Measurements from ENCODE around the gene SLX4IP. TPM values are rescaled to one million over a fixed set of nuclear protein-coding genes. Genes with fewer than 3 reads are reported as not detected.

The SLX4IP gene
- total RNA-seq (1 to 10 TPM; 1.6 to 1.8 TPM), total RNA-seq (4.3 to 27.5 (median 15.1) reads per million in 172 experiments)
- polyA plus RNA-seq (2013, experiment 1 of 2): 3.2 TPM
- polyA plus RNA-seq (2013, experiment 2 of 2): 3.6 TPM

DNA sequence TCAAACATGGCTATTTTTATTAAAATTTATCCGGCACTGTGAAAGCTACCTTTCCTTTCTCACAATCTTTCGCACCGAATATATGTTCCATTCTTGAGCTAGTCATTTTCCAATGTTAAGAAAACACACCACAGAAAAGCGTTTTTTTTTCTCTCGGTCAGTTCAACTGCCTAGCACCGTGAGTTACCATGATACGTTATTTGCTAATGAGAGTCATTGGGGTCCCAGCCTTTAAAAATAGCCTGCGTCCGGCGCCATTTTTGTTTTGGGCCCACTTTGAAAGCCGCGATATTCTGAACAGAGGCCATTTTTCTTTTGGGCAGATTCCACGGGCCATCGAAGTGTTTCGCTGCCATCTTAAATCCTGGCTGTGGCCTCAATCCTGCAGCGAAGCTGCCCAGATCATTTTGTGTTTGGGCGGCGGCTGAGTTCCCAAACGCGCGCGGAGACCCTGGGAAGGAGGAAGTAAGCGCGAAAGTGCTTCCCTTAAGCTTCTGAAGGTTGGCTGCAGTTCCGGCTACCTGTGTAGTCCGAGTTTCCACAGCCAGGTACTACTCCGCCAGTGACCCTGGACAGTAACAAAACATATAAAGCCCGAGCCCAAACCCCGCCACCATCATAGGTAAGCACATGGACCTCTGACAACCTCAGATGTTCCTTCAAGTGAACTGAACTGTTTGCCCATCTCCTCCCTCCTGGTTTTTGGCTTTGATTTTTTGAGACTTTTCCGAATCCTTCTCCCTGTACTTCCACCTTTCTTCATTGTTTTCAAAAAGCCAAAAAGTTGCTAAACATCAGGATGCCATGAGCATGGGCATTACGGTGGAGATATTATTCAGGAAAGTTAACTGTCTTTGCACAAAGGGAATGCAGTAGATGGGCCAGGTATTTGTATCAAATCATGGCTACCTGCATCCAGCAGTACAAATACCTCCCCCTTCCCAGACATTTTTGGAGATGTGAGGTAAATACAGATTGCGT, at the start of gene SLX4IP:
Gene SLX4IP, plus strand, starts transcription at position 474 of the 981 bp plus-strand sequence. CDS start 22,900 bp downstream, outside the sequence.
- ChIA-PET POLR2A (interaction anchor here (0.6 to 3.4 kb wide), 14 partner anchors 10 to 401 kb away, joined by 3 to 22 read pairs (median 4); partner anchors contain the start of gene ANKEF1), CTCF (interaction anchor here (0.8 to 1.7 kb wide), 5 partner anchors 10 to 457 kb away, joined by 3 to 6 read pairs (median 4); partner anchors contain the start of gene ANKEF1)
- Histone ChIP-seq H3K36me3 (ENCODE audit: insufficient read depth, low read length) (no peaks in the 10 kb centered on the region), H3K27ac (ENCODE audit: low read depth in 1 of 2, low read length in 2 of 2) (peak within 1 kb of the TSS; percentile 76 to 87), H3K4me1 (ENCODE audit: insufficient read depth, low read length) (peaks cover 23% of the 10 kb centered on the region), H3K9me3 (ENCODE audit: control insufficient read depth in 1 of 2, insufficient read depth in 1 of 2, low read length in 2 of 2) (no peaks in the 10 kb centered on the region), H3K27me3 (ENCODE audit: control insufficient read depth in 1 of 2, insufficient read depth in 2 of 2, low read length in 2 of 2) (no peaks in the 10 kb centered on the region), H3K4me3 (ENCODE audit: low read length) (peak within 1 kb of the TSS; percentile 69)
- Mint-ChIP-seq H3K27me3 (no peaks in the 10 kb centered on the region), H3K4me3 (peak within 1 kb of the TSS; percentile 94), H3K36me3 (ENCODE audit: low read depth) (peaks cover 21% of the 10 kb centered on the region), H3K27ac (peak within 1 kb of the TSS; percentile 97), H3K4me1 (ENCODE audit: low read depth) (peaks cover 68% of the 10 kb centered on the region), H3K9me3 (no peaks in the 10 kb centered on the region)
- TF ChIP-seq, protein P1, sequence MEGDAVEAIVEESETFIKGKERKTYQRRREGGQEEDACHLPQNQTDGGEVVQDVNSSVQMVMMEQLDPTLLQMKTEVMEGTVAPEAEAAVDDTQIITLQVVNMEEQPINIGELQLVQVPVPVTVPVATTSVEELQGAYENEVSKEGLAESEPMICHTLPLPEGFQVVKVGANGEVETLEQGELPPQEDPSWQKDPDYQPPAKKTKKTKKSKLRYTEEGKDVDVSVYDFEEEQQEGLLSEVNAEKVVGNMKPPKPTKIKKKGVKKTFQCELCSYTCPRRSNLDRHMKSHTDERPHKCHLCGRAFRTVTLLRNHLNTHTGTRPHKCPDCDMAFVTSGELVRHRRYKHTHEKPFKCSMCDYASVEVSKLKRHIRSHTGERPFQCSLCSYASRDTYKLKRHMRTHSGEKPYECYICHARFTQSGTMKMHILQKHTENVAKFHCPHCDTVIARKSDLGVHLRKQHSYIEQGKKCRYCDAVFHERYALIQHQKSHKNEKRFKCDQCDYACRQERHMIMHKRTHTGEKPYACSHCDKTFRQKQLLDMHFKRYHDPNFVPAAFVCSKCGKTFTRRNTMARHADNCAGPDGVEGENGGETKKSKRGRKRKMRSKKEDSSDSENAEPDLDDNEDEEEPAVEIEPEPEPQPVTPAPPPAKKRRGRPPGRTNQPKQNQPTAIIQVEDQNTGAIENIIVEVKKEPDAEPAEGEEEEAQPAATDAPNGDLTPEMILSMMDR (IDR thresholded peaks at IDR 0.05): no peak
- intact Hi-C loops (cut with DNase I, micrococcal nuclease): loop anchor here (1.0 to 10.0 kb wide), 5 partner anchors 12 to 1462 kb away; partner anchors contain the start of gene ANKEF1 (in 1 of the 2)
- ATAC-seq (ENCODE audit: poor library complexity) (peak; percentile 64), DNase-seq (peak; percentile 68 to 94 (median 77))

DNA sequence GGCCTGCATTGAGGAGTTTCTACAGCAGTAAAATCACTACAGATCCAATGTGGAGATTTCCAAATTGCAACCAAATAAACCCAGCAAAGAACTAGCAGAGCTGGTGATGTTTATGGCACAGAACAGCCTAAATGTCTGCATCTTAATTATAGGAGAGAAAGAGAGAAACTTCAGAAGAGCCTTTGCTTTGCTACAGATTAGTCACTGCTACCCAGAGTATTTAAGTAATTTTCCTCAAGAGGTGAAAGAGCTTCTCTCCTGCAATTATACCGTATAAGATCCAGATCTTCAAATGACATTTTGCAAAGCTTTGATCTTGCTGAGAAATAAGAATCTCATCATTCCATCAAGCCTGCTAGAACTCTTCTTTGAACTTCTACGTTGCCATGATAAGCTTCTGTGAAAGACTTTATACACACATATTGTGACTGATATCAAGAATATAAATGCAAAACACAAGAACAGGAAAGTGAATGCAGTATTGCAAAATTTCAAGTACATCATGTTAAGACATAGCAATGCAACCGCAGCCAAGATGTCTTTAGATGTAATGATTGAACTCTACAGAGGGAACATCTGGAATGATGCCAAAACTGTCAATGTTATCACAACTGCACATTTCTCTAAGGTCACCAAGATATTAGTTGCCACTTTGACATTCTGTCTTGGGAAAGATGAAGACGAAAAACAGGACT, 49.1 kb upstream of the SLX4IP start:
- no peak overlapping the region for H3K4me3 Mint-ChIP-seq
- H3K27me3 Mint-ChIP-seq: peaks cover 11% of the 10 kb centered on the region
- no peaks in the 10 kb centered on the region for H3K36me3 ChIP-seq (ENCODE audit: insufficient read depth, low read length)
- no peaks in the 10 kb centered on the region for H3K9me3 Mint-ChIP-seq
- intact Hi-C loops (cut with DNase I, micrococcal nuclease): no loop called here
- H3K27ac Mint-ChIP-seq: no peak overlapping the region
- no peaks in the 10 kb centered on the region for H3K9me3 ChIP-seq (ENCODE audit: control insufficient read depth in 1 of 2, insufficient read depth in 1 of 2, low read length in 2 of 2)
- TF ChIP-seq, protein P1 (IDR thresholded peaks at IDR 0.05): no peak
- no peak overlapping the region for H3K27ac ChIP-seq (ENCODE audit: low read depth in 1 of 2, low read length in 2 of 2)
- no peak for ATAC-seq (ENCODE audit: poor library complexity)
- no peaks in the 10 kb centered on the region for H3K4me1 Mint-ChIP-seq (ENCODE audit: low read depth)
- no peaks in the 10 kb centered on the region for H3K27me3 ChIP-seq (ENCODE audit: control insufficient read depth in 1 of 2, insufficient read depth in 2 of 2, low read length in 2 of 2)
- no peaks in the 10 kb centered on the region for H3K36me3 Mint-ChIP-seq (ENCODE audit: low read depth)
- ChIA-PET CTCF (no interaction called here), POLR2A (no interaction called here)
- no peak for DNase-seq
- H3K4me3 ChIP-seq (ENCODE audit: low read length): no peak overlapping the region
- H3K4me1 ChIP-seq (ENCODE audit: insufficient read depth, low read length): no peaks in the 10 kb centered on the region

- Histone ChIP-seq H3K4me3 (ENCODE audit: low read length) (no peak overlapping the region), H3K27ac (ENCODE audit: low read depth in 1 of 2, low read length in 2 of 2) (no peak overlapping the region), H3K27me3 (ENCODE audit: control insufficient read depth in 1 of 2, insufficient read depth in 2 of 2, low read length in 2 of 2) (no peaks in the 10 kb centered on the region), H3K4me1 (ENCODE audit: insufficient read depth, low read length) (no peaks in the 10 kb centered on the region), H3K9me3 (ENCODE audit: control insufficient read depth in 1 of 2, insufficient read depth in 1 of 2, low read length in 2 of 2) (no peaks in the 10 kb centered on the region), H3K36me3 (ENCODE audit: insufficient read depth, low read length) (no peaks in the 10 kb centered on the region)
- CTCF ChIA-PET: no interaction called here
- no peak for ATAC-seq (ENCODE audit: poor library complexity)
- Mint-ChIP-seq H3K9me3 (no peaks in the 10 kb centered on the region), H3K27me3 (peaks cover 7% of the 10 kb centered on the region), H3K27ac (no peak overlapping the region), H3K4me1 (ENCODE audit: low read depth) (no peaks in the 10 kb centered on the region), H3K36me3 (ENCODE audit: low read depth) (no peaks in the 10 kb centered on the region), H3K4me3 (no peak overlapping the region)
- no peak for DNase-seq
- intact Hi-C loops (cut with DNase I, micrococcal nuclease): no loop called here
- TF ChIP-seq, protein P1 (IDR thresholded peaks at IDR 0.05): no peak
- POLR2A ChIA-PET: no interaction called here
Observed at GRCh38 chr20:10387686-10388085, 47.4 kb upstream of the SLX4IP start.

All from CD4-positive, alpha-beta T cell (primary cell).